OCI-LY1 (cell line): ENCODE data around the gene MC5R.

Experiments
- H2AFZ ChIP-seq: fragments of 200-600 bp; sonication (generic), shearing (Covaris generic); 2 replicates; pipeline ENCODE4 v1.6.0; 2014; ENCODE audit warnings: antibody characterized with exemption, mild to moderate bottlenecking, low read length
- H3F3A ChIP-seq: fragments of 200-600 bp; sonication (generic), shearing (Covaris generic); 2 replicates; pipeline ENCODE4 v1.6.0; 2014; ENCODE audit warnings: mild to moderate bottlenecking, antibody characterized with exemption, low read length, moderate library complexity; ENCODE audit not compliant: insufficient read depth
- H3K27ac ChIP-seq: fragments of 200-600 bp; sonication (generic); 2 replicates; pipeline ENCODE4 v1.5.1; 2014; ENCODE audit warnings: low read length, mixed run types, mild to moderate bottlenecking, low read depth; ENCODE audit not compliant: poor library complexity, severe bottlenecking
- H3K27me3 ChIP-seq: fragments of 200-600 bp; sonication (generic); 2 replicates; pipeline ENCODE4 v1.6.0; 2014; ENCODE audit warnings: antibody characterized with exemption, mild to moderate bottlenecking, low read length, moderate library complexity; ENCODE audit not compliant: insufficient read depth
- H3K36me3 ChIP-seq: fragments of 200-600 bp; sonication (generic); 2 replicates; pipeline ENCODE4 v1.6.1; 2014; ENCODE audit warnings: mild to moderate bottlenecking, antibody characterized with exemption, low read length, moderate library complexity, mixed read lengths; ENCODE audit not compliant: insufficient read depth
- H3K4me1 ChIP-seq: fragments of 200-600 bp; sonication (generic); 2 replicates; pipeline ENCODE4 v1.5.1; 2014; ENCODE audit warnings: mild to moderate bottlenecking, low read length, moderate library complexity; ENCODE audit not compliant: insufficient read depth, severe bottlenecking
- H3K4me2 ChIP-seq: fragments of 200-600 bp; sonication (generic), shearing (Covaris generic); 2 replicates; pipeline ENCODE4 v1.6.1; 2014; ENCODE audit warnings: low read length
- H3K4me3 ChIP-seq: fragments of 200-600 bp; sonication (generic); 2 replicates; pipeline ENCODE4 v1.5.1; 2014; ENCODE audit warnings: low read length, low read depth, mild to moderate bottlenecking, mixed read lengths; ENCODE audit not compliant: poor library complexity, severe bottlenecking
- H3K79me2 ChIP-seq: fragments of 200-600 bp; shearing (Covaris generic); 2 replicates; pipeline ENCODE4 v1.6.1; 2016; ENCODE audit warnings: mixed run types, low read length, mixed read lengths; ENCODE audit not compliant: insufficient read depth
- H3K9ac ChIP-seq: fragments of 200-600 bp; sonication (generic), shearing (Covaris generic); 2 replicates; pipeline ENCODE4 v1.6.1; 2014; ENCODE audit warnings: mild to moderate bottlenecking, low read length, mixed read lengths
- H3K9me2 ChIP-seq: fragments of 200-600 bp; sonication (generic), shearing (Covaris generic); 2 replicates; pipeline ENCODE4 v1.6.1; 2014; ENCODE audit warnings: low read depth, mild to moderate bottlenecking, low read length, mixed read lengths
- H3K9me3 ChIP-seq: fragments of 200-600 bp; shearing (Covaris generic); 2 replicates; pipeline ENCODE4 v1.6.1; 2014; ENCODE audit warnings: low read length, mixed read lengths
- H4K20me1 ChIP-seq: fragments of 200-600 bp; sonication (generic), shearing (Covaris generic); 2 replicates; pipeline ENCODE4 v1.6.0; 2016; ENCODE audit warnings: mild to moderate bottlenecking, low read length; ENCODE audit not compliant: insufficient read depth
- EZH2 ChIP-seq: fragments of 200-600 bp; sonication (generic), shearing (Covaris generic); IDR thresholded peaks from 2 replicates; pipeline ENCODE4 v1.8.0; 2017; ENCODE audit warnings: borderline replicate concordance, mixed run types, mild to moderate bottlenecking, antibody characterized with exemption, low read length, moderate library complexity, mixed read lengths
- TF ChIP-seq, protein P1 (sequence below): fragments of 200-600 bp; sonication (generic), shearing (Covaris generic); IDR thresholded peaks from 2 replicates; pipeline ENCODE4 v1.5.1; 2017; ENCODE audit warnings: mild to moderate bottlenecking, antibody characterized with exemption, low read length, moderate library complexity, mixed read lengths

MC5R gene

DNA sequence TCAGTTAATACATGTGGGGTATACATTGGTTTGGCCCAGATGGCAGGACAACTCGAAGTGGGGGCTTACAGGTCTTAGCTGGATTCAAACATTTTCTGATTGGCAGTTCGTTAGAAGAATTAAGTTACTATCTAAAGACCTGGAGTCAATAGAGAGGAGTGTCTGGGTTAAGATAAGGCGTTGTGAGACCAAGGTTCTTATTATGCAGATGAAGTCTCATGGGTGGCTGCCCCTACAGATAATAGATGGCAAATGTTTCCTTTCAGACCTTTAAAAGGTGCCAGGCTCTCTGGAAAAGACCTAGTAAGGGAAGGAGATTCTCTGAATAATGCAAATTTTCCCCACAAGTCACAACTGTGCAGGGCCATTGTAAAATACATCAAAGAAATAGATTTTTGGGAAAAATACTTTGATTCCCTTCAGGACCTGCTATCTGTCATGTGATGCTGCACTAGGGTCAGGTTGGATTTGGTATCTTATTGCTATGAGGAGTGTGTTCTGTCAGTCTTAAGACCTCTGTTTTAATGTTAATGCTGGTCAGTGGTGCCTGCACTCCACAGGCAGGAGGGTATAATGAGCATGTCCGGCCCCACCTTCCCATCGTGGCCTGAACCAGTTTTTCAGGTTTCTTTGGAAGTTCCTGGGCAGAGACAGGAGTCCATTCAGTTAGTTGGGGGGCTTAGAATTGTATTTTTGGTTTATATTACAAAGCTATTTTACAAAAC lies 14.3 kb upstream of the MC5R start:
- H3K9me3 ChIP-seq, result no peaks in the 10 kb centered on the region
- no peaks in the 10 kb centered on the region for H3K79me2 ChIP-seq
- H3K36me3 ChIP-seq, result no peaks in the 10 kb centered on the region
- H3K9me2 ChIP-seq, result no peaks in the 10 kb centered on the region
- H3K4me1 ChIP-seq, result no peaks in the 10 kb centered on the region
- no peak overlapping the region for H2AFZ ChIP-seq
- H3K4me2 ChIP-seq, result no peak overlapping the region
- no peak overlapping the region for H3K4me3 ChIP-seq
- no peaks in the 10 kb centered on the region for H3F3A ChIP-seq
- H3K9ac ChIP-seq, result no peak overlapping the region
- no peaks in the 10 kb centered on the region for H4K20me1 ChIP-seq
- TF ChIP-seq, protein P1, sequence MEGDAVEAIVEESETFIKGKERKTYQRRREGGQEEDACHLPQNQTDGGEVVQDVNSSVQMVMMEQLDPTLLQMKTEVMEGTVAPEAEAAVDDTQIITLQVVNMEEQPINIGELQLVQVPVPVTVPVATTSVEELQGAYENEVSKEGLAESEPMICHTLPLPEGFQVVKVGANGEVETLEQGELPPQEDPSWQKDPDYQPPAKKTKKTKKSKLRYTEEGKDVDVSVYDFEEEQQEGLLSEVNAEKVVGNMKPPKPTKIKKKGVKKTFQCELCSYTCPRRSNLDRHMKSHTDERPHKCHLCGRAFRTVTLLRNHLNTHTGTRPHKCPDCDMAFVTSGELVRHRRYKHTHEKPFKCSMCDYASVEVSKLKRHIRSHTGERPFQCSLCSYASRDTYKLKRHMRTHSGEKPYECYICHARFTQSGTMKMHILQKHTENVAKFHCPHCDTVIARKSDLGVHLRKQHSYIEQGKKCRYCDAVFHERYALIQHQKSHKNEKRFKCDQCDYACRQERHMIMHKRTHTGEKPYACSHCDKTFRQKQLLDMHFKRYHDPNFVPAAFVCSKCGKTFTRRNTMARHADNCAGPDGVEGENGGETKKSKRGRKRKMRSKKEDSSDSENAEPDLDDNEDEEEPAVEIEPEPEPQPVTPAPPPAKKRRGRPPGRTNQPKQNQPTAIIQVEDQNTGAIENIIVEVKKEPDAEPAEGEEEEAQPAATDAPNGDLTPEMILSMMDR, result no peak
- TF ChIP-seq EZH2, result no peak
- H3K27me3 ChIP-seq, result peaks cover 4% of the 10 kb centered on the region; the same call in 1 of the 2 replicates
- no peak overlapping the region for H3K27ac ChIP-seq

DNA sequence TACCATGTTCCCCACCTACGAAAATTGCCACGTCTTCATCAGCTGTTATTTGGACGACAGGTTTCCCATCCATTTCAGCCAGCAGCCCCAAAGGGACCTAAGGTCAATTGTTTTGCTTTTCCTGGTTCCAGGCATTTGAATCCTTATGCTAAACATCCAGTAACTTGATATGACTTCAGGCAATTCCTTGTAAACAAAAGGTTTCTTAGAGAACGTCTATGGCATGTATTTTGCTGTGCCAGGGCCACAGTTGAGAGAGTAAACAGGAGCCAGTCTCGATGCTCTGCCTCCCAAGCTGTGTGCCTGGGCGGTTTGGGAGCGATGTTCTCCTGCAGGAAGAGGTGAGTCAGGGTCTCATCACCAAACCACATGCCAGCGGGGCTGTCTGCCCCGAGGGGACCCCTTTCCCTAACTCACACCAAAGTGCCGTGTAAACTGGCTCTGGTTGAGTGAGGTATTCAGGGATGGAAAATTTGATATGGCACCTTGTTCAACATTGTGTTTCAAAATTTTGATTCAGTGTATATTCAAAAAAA lies 12.9 kb upstream of the MC5R start:
- 0 out of 2 replicates have a peak, but pooled peaks cover 5% of the 10 kb centered on the region for H3K27me3 ChIP-seq
- no peaks in the 10 kb centered on the region for H4K20me1 ChIP-seq
- H3K9me3 ChIP-seq, result no peaks in the 10 kb centered on the region
- no peak for TF ChIP-seq EZH2
- TF ChIP-seq, protein P1, result no peak
- no peaks in the 10 kb centered on the region for H3K79me2 ChIP-seq
- H3K9ac ChIP-seq, result no peak overlapping the region
- no peak overlapping the region for H3K4me3 ChIP-seq
- no peaks in the 10 kb centered on the region for H3F3A ChIP-seq
- H3K4me2 ChIP-seq, result no peak overlapping the region
- H3K9me2 ChIP-seq, result no peaks in the 10 kb centered on the region
- H3K27ac ChIP-seq, result no peak overlapping the region
- H3K4me1 ChIP-seq, result no peaks in the 10 kb centered on the region
- H3K36me3 ChIP-seq, result no peaks in the 10 kb centered on the region
- no peak overlapping the region for H2AFZ ChIP-seq

DNA sequence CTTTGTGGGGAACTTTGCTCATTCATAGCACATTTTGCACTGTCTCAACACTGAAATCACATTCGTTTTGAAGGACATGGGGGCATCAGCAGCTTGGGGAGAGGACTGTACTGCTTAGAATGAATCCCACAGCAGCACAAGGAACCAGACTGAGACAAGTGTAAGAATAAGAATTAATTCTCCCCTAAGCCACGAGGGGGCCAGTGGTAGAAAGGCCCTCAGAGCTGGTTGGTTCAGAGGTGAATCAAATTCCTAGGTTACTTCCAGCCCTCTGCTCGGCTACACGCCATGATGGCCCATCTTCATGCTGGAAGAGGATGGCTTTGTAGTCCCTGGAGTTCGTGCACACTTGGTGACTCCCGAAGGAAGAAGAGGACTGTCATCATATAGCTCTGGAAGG lies 12.0 kb upstream of the MC5R start:
- Histone ChIP-seq H3K4me2 (no peak overlapping the region), H3K4me3 (no peak overlapping the region), H3K9me3 (no peaks in the 10 kb centered on the region), H3K9me2 (no peaks in the 10 kb centered on the region), H2AFZ (no peak overlapping the region), H3K27ac (no peak overlapping the region), H3K9ac (no peak overlapping the region), H3K27me3 (peaks cover 10% of the 10 kb centered on the region; the same call in 1 of the 2 replicates), H3K4me1 (no peaks in the 10 kb centered on the region), H3K36me3 (no peaks in the 10 kb centered on the region), H3F3A (no peaks in the 10 kb centered on the region), H4K20me1 (no peaks in the 10 kb centered on the region), H3K79me2 (no peaks in the 10 kb centered on the region)
- TF ChIP-seq, protein P1, result peak; percentile 70
- no peak for TF ChIP-seq EZH2
